HEK293 (cell line): ENCODE data around the gene ZNF614.

ENCODE experiments used
- CTCF ChIA-PET: fragments of 350-600 bp; formaldehyde crosslinking; extraction: SDS; loops from one replicate; lab custom pipeline; 2021; ENCODE audit warnings: antibody characterized with exemption; lab: Yijun Ruan, JAX
- POLR2A ChIA-PET: fragments of 300-600 bp; formaldehyde crosslinking; extraction: SDS; loops from one replicate; lab custom pipeline; 2020; ENCODE audit warnings: antibody characterized with exemption, inconsistent platforms; lab: Yijun Ruan, JAX
- H3K27ac ChIP-seq: fragments of 200-500 bp; sonication (Bioruptor generic); 2 replicates; pipeline ENCODE4 v1.5.1; 2014; ENCODE audit warnings: low read depth, low read length, control low read depth, inconsistent platforms; ENCODE audit errors: extremely low read depth
- H3K36me3 ChIP-seq, 2 experiments: fragments of 200-500 bp in 1 of 2; sonication (Bioruptor generic) in 1 of 2; 1 replicate in 1 of 2; 2 replicates in 1 of 2; pipeline ENCODE4 v1.5.1; 2014 to 2017; ENCODE audit warnings: inconsistent platforms in 2 of 2, low read length in 2 of 2; ENCODE audit not compliant: control insufficient read depth in 2 of 2, insufficient read depth in 1 of 2
- H3K4me1 ChIP-seq: fragments of 200-500 bp; sonication (Bioruptor generic); 2 replicates; pipeline ENCODE4 v1.5.1; 2014; ENCODE audit warnings: mild to moderate bottlenecking, low read length, inconsistent platforms; ENCODE audit not compliant: control insufficient read depth, insufficient read depth
- H3K4me3 ChIP-seq: 2 replicates; pipeline ENCODE4 v1.5.1; 2011; ENCODE audit warnings: low read depth, mild to moderate bottlenecking, control low read depth, low read length, moderate library complexity
- H3K9me3 ChIP-seq: fragments of 200-500 bp; sonication (Bioruptor generic); 2 replicates; pipeline ENCODE4 v1.5.1; 2014; ENCODE audit warnings: low read depth, low read length, inconsistent platforms; ENCODE audit not compliant: control insufficient read depth, insufficient read depth
- BCL11A ChIP-seq: fragments of 450-650 bp; formaldehyde crosslinking; IDR thresholded peaks from 2 replicates; pipeline ENCODE4 v1.5.1; 2016; ENCODE audit warnings: low read depth, missing biosample characterization, missing genetic modification characterization
- GLI4 ChIP-seq: fragments of 450-650 bp; formaldehyde crosslinking; IDR thresholded peaks from 2 replicates; pipeline ENCODE4 v1.5.1; 2016; ENCODE audit warnings: missing biosample characterization, missing genetic modification characterization
- INSM2 ChIP-seq: fragments of 450-650 bp; formaldehyde crosslinking; IDR thresholded peaks from 2 replicates; pipeline ENCODE4 v1.5.1; 2016; ENCODE audit warnings: missing biosample characterization, missing genetic modification characterization
- PATZ1 ChIP-seq: fragments of 450-650 bp; formaldehyde crosslinking; IDR thresholded peaks from 2 replicates; pipeline ENCODE4 v1.5.1; 2016; ENCODE audit warnings: missing biosample characterization, missing genetic modification characterization
- ZNF211 ChIP-seq: fragments of 450-650 bp; formaldehyde crosslinking; IDR thresholded peaks from 2 replicates; pipeline ENCODE4 v1.5.1; 2016; ENCODE audit warnings: low read depth, missing biosample characterization, missing genetic modification characterization
- ZNF223 ChIP-seq: fragments of 450-650 bp; formaldehyde crosslinking; IDR thresholded peaks from 2 replicates; pipeline ENCODE4 v1.5.1; 2016; ENCODE audit warnings: missing biosample characterization, missing genetic modification characterization
- ZNF26 ChIP-seq: fragments of 450-650 bp; formaldehyde crosslinking; IDR thresholded peaks from 2 replicates; pipeline ENCODE4 v1.5.1; 2016; ENCODE audit warnings: missing biosample characterization, missing genetic modification characterization
- ZNF391 ChIP-seq: fragments of 450-650 bp; formaldehyde crosslinking; IDR thresholded peaks from 2 replicates; pipeline ENCODE4 v1.5.1; 2016; ENCODE audit warnings: low read depth, missing biosample characterization, missing genetic modification characterization, borderline replicate concordance
- ZNF416 ChIP-seq: fragments of 450-650 bp; formaldehyde crosslinking; IDR thresholded peaks from 2 replicates; pipeline ENCODE4 v1.5.1; 2016; ENCODE audit warnings: missing biosample characterization, missing genetic modification characterization
- ZNF473 ChIP-seq: fragments of 450-650 bp; formaldehyde crosslinking; IDR thresholded peaks from 2 replicates; pipeline ENCODE4 v1.5.1; 2017; ENCODE audit warnings: missing biosample characterization, missing genetic modification characterization
- ZNF518A ChIP-seq: fragments of 450-650 bp; formaldehyde crosslinking; conservative IDR thresholded peaks from 2 replicates; pipeline ENCODE4 v1.5.1; 2016; ENCODE audit warnings: low read depth, missing biosample characterization, missing genetic modification characterization
- ZNF558 ChIP-seq: fragments of 450-650 bp; formaldehyde crosslinking; IDR thresholded peaks from 2 replicates; pipeline ENCODE4 v1.5.1; 2016; ENCODE audit warnings: missing biosample characterization, missing genetic modification characterization
- ZNF654 ChIP-seq: fragments of 450-650 bp; formaldehyde crosslinking; IDR thresholded peaks from 2 replicates; pipeline ENCODE4 v1.5.1; 2016; ENCODE audit warnings: low read depth, missing biosample characterization, missing genetic modification characterization
- ZNF664 ChIP-seq: fragments of 450-650 bp; formaldehyde crosslinking; IDR thresholded peaks from 2 replicates; pipeline ENCODE4 v1.5.1; 2016; ENCODE audit warnings: missing biosample characterization, missing genetic modification characterization
- ZNF791 ChIP-seq: fragments of 450-650 bp; formaldehyde crosslinking; IDR thresholded peaks from 2 replicates; pipeline ENCODE4 v1.5.1; 2016; ENCODE audit warnings: missing biosample characterization, missing genetic modification characterization
- ZNF830 ChIP-seq: fragments of 450-650 bp; IDR thresholded peaks from 2 replicates; pipeline ENCODE4 v1.5.0; 2018; ENCODE audit warnings: missing biosample characterization, missing genetic modification characterization, low read depth, mild to moderate bottlenecking, moderate library complexity
- ZSCAN23 ChIP-seq: fragments of 450-650 bp; formaldehyde crosslinking; IDR thresholded peaks from 2 replicates; pipeline ENCODE4 v1.5.1; 2016; ENCODE audit warnings: missing biosample characterization, missing genetic modification characterization
- TF ChIP-seq, protein P1 (sequence below): fragments of 450-650 bp; formaldehyde crosslinking; IDR thresholded peaks from 2 replicates; pipeline ENCODE4 v1.5.1; 2016; ENCODE audit warnings: missing biosample characterization, missing genetic modification characterization
- TF ChIP-seq, protein P2 (sequence below): fragments of 450-650 bp; formaldehyde crosslinking; IDR thresholded peaks from 2 replicates; pipeline ENCODE4 v1.5.1; 2017; ENCODE audit warnings: missing biosample characterization, missing genetic modification characterization

ZNF614 gene

GRCh38 chr19:52022193-52022592 is 6.0 kb downstream of the ZNF614 start (continued):
- TF ChIP-seq INSM2: no peak
- TF ChIP-seq, all 188 proteins: peak for 0

- Histone ChIP-seq H3K27ac (no peak overlapping the region), H3K9me3 (peaks cover 13% of the 10 kb centered on the region), H3K4me3 (no peak overlapping the region), H3K4me1 (no peaks in the 10 kb centered on the region), H3K36me3 (peaks cover 89 to 97% of the 10 kb centered on the region in 2 experiments)
- CTCF ChIA-PET: no interaction called here
- TF ChIP-seq ZNF473 (tag by site-specific recombination) (no peak), ZNF830 (tag by site-specific recombination) (no peak), ZNF26 (no peak), ZNF654 (tag by site-specific recombination) (no peak), BCL11A (tag by site-specific recombination) (no peak)
- POLR2A ChIA-PET: no interaction called here
Measured at GRCh38 chr19:52020506-52020905, 7.7 kb downstream of the ZNF614 start.

DNA sequence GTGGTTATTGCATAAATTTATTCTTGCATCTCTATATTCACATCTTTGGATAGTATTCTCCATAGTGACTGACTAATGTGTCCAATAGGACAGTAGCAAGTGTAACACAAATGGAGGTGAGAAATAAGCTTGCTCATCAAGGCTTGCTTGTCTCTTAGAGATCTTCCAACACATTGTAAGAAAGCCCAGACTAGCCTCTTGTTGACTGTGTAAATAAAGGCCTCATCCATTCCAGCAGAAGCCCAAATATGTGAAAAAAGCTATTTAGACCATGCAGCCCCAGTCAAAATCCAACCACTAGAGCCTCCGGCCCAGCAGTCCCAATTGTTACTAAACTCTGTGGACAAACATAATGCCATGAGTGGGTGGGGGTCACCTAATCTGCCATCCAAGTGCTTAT is 17.5 kb downstream of the ZNF614 start:
- Histone ChIP-seq H3K9me3 (peaks cover 6% of the 10 kb centered on the region), H3K4me3 (no peak overlapping the region), H3K4me1 (no peaks in the 10 kb centered on the region), H3K36me3 (peaks cover 5 to 22% of the 10 kb centered on the region in 2 experiments; a peak in 2 of 3 replicates), H3K27ac (no peak overlapping the region)
- ChIA-PET POLR2A (no interaction called here), CTCF (no interaction called here)
- TF ChIP-seq ZNF791 (tag by site-specific recombination): no peak
- TF ChIP-seq, protein P1, sequence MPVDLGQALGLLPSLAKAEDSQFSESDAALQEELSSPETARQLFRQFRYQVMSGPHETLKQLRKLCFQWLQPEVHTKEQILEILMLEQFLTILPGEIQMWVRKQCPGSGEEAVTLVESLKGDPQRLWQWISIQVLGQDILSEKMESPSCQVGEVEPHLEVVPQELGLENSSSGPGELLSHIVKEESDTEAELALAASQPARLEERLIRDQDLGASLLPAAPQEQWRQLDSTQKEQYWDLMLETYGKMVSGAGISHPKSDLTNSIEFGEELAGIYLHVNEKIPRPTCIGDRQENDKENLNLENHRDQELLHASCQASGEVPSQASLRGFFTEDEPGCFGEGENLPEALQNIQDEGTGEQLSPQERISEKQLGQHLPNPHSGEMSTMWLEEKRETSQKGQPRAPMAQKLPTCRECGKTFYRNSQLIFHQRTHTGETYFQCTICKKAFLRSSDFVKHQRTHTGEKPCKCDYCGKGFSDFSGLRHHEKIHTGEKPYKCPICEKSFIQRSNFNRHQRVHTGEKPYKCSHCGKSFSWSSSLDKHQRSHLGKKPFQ (tag by site-specific recombination): no peak
- no peak for TF ChIP-seq PATZ1 (tag by site-specific recombination)
- no peak for TF ChIP-seq ZNF211 (tag by site-specific recombination)
- no peak for TF ChIP-seq GLI4 (tag by site-specific recombination)
- TF ChIP-seq ZNF558: no peak
- TF ChIP-seq, protein P2, sequence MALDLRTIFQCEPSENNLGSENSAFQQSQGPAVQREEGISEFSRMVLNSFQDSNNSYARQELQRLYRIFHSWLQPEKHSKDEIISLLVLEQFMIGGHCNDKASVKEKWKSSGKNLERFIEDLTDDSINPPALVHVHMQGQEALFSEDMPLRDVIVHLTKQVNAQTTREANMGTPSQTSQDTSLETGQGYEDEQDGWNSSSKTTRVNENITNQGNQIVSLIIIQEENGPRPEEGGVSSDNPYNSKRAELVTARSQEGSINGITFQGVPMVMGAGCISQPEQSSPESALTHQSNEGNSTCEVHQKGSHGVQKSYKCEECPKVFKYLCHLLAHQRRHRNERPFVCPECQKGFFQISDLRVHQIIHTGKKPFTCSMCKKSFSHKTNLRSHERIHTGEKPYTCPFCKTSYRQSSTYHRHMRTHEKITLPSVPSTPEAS (tag by site-specific recombination): no peak
- TF ChIP-seq ZSCAN23 (tag by site-specific recombination): no peak
- no peak for TF ChIP-seq ZNF416
- TF ChIP-seq ZNF518A (tag by site-specific recombination): no peak
- no peak for TF ChIP-seq ZNF223 (tag by site-specific recombination)
- no peak for TF ChIP-seq ZNF664 (tag by site-specific recombination)
- TF ChIP-seq ZNF391 (tag by site-specific recombination): no peak
